Measurements from ENCODE around the gene FGFR2. TPM values are rescaled to one million over a fixed set of nuclear protein-coding genes. Genes with fewer than 3 reads are reported as not detected.

The FGFR2 gene
- total and polyA plus RNA-seq, 9 of the 15 experiments (the other 6 are each of a cell fraction or from before 2014, with no cell fraction given), result 0.20 TPM; not detected in 8

GRCh38 chr10:121558238-121558637 lies 40.0 kb downstream of the FGFR2 start (continued):
- TF ChIP-seq, protein P1, sequence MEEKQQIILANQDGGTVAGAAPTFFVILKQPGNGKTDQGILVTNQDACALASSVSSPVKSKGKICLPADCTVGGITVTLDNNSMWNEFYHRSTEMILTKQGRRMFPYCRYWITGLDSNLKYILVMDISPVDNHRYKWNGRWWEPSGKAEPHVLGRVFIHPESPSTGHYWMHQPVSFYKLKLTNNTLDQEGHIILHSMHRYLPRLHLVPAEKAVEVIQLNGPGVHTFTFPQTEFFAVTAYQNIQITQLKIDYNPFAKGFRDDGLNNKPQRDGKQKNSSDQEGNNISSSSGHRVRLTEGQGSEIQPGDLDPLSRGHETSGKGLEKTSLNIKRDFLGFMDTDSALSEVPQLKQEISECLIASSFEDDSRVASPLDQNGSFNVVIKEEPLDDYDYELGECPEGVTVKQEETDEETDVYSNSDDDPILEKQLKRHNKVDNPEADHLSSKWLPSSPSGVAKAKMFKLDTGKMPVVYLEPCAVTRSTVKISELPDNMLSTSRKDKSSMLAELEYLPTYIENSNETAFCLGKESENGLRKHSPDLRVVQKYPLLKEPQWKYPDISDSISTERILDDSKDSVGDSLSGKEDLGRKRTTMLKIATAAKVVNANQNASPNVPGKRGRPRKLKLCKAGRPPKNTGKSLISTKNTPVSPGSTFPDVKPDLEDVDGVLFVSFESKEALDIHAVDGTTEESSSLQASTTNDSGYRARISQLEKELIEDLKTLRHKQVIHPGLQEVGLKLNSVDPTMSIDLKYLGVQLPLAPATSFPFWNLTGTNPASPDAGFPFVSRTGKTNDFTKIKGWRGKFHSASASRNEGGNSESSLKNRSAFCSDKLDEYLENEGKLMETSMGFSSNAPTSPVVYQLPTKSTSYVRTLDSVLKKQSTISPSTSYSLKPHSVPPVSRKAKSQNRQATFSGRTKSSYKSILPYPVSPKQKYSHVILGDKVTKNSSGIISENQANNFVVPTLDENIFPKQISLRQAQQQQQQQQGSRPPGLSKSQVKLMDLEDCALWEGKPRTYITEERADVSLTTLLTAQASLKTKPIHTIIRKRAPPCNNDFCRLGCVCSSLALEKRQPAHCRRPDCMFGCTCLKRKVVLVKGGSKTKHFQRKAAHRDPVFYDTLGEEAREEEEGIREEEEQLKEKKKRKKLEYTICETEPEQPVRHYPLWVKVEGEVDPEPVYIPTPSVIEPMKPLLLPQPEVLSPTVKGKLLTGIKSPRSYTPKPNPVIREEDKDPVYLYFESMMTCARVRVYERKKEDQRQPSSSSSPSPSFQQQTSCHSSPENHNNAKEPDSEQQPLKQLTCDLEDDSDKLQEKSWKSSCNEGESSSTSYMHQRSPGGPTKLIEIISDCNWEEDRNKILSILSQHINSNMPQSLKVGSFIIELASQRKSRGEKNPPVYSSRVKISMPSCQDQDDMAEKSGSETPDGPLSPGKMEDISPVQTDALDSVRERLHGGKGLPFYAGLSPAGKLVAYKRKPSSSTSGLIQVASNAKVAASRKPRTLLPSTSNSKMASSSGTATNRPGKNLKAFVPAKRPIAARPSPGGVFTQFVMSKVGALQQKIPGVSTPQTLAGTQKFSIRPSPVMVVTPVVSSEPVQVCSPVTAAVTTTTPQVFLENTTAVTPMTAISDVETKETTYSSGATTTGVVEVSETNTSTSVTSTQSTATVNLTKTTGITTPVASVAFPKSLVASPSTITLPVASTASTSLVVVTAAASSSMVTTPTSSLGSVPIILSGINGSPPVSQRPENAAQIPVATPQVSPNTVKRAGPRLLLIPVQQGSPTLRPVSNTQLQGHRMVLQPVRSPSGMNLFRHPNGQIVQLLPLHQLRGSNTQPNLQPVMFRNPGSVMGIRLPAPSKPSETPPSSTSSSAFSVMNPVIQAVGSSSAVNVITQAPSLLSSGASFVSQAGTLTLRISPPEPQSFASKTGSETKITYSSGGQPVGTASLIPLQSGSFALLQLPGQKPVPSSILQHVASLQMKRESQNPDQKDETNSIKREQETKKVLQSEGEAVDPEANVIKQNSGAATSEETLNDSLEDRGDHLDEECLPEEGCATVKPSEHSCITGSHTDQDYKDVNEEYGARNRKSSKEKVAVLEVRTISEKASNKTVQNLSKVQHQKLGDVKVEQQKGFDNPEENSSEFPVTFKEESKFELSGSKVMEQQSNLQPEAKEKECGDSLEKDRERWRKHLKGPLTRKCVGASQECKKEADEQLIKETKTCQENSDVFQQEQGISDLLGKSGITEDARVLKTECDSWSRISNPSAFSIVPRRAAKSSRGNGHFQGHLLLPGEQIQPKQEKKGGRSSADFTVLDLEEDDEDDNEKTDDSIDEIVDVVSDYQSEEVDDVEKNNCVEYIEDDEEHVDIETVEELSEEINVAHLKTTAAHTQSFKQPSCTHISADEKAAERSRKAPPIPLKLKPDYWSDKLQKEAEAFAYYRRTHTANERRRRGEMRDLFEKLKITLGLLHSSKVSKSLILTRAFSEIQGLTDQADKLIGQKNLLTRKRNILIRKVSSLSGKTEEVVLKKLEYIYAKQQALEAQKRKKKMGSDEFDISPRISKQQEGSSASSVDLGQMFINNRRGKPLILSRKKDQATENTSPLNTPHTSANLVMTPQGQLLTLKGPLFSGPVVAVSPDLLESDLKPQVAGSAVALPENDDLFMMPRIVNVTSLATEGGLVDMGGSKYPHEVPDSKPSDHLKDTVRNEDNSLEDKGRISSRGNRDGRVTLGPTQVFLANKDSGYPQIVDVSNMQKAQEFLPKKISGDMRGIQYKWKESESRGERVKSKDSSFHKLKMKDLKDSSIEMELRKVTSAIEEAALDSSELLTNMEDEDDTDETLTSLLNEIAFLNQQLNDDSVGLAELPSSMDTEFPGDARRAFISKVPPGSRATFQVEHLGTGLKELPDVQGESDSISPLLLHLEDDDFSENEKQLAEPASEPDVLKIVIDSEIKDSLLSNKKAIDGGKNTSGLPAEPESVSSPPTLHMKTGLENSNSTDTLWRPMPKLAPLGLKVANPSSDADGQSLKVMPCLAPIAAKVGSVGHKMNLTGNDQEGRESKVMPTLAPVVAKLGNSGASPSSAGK (IDR thresholded peaks at IDR 0.05), result no peak
- TF ChIP-seq SMAD1 (IDR thresholded peaks at IDR 0.05; ENCODE audit: low read depth, low read length, partially characterized antibody) (no peak), USF2 (CRISPR knock-in tag; IDR thresholded peaks at IDR 0.05) (no peak), HIVEP1 (CRISPR knock-in tag; IDR thresholded peaks at IDR 0.05) (no peak), DEAF1 (CRISPR knock-in tag; IDR thresholded peaks at IDR 0.05) (no peak), JUN (IDR thresholded peaks at IDR 0.05; ENCODE audit: borderline replicate concordance, low read depth, low read length) (no peak), JUN (CRISPR knock-in tag; IDR thresholded peaks at IDR 0.05; ENCODE audit: borderline replicate concordance) (no peak), KHSRP (IDR thresholded peaks at IDR 0.05) (no peak)
- TF ChIP-seq, protein P2, sequence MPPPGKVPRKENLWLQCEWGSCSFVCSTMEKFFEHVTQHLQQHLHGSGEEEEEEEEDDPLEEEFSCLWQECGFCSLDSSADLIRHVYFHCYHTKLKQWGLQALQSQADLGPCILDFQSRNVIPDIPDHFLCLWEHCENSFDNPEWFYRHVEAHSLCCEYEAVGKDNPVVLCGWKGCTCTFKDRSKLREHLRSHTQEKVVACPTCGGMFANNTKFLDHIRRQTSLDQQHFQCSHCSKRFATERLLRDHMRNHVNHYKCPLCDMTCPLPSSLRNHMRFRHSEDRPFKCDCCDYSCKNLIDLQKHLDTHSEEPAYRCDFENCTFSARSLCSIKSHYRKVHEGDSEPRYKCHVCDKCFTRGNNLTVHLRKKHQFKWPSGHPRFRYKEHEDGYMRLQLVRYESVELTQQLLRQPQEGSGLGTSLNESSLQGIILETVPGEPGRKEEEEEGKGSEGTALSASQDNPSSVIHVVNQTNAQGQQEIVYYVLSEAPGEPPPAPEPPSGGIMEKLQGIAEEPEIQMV (tag; conservative IDR thresholded peaks at IDR 0.05; ENCODE audit: low read depth), result no peak
